Measurements from ENCODE around the gene GNPDA2.

GNPDA2 gene

DNA sequence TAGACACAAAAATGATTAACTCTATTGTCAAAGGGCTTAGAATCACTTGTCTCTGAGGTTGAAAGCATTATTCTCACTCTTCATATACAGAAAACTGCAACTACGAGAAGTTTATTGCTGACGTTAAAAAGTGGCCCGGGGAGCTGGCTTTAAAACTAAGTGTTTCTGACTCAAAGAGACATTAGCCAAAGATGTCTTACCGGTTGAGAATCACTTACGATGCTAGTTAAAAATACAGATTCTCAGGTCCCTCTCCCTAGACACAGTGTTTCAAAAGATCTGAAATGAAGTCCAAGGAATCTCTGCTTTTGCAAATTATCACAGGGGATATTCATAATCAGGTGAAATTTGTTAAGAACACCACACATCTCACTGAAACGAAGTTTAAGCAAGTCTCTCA is 1.2 kb downstream of the GNPDA2 start:
- DNase-seq (no peak), ATAC-seq (replicated peaks) (no peak)
- Mint-ChIP-seq H3K9me3 (no peaks in the 10 kb centered on the region), H3K27ac (peak overlapping the region; percentile 98), H3K36me3 (peaks cover 9% of the 10 kb centered on the region in 2 donors), H3K4me1 (peaks cover 21 to 42% of the 10 kb centered on the region in 2 donors), H3K4me3 (peak overlapping the region; percentile 97 to 100), H3K27me3 (no peaks in the 10 kb centered on the region)

- ATAC-seq (replicated peaks) (no peak), DNase-seq (no peak)
- H3K36me3 Mint-ChIP-seq: peaks cover 9% of the 10 kb centered on the region in 2 donors
- H3K4me3 Mint-ChIP-seq: no peak overlapping the region
- H3K4me1 Mint-ChIP-seq: peaks cover 20 to 44% of the 10 kb centered on the region in 2 donors
- H3K9me3 Mint-ChIP-seq: no peaks in the 10 kb centered on the region
- H3K27ac Mint-ChIP-seq: no peak overlapping the region
- H3K27me3 Mint-ChIP-seq: no peaks in the 10 kb centered on the region
Observed at GRCh38 chr4:44722001-44722400, 4.4 kb downstream of the GNPDA2 start.

DNA sequence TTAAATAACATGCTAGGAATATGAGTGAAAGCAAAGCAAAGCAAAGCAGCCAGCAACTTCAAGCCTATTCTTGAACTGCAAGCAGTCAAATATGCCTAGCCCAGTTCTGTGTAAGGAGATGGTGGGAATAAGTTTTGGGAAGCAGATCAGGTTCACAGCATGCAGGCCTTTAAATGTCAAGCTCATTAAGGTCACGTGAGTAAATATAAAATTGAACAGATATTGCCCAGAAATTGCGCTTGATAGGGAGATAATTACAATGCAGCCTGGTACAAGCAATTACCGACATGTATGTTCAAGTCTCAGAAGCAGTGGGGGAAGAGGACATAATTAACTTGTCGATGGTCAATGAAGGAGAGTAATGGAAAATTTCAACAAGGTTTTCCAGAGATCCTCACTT is 6.0 kb downstream of the GNPDA2 start:
- Mint-ChIP-seq H3K4me3 (no peak overlapping the region), H3K4me1 (peaks cover 12 to 34% of the 10 kb centered on the region in 2 donors), H3K36me3 (peaks cover 7 to 9% of the 10 kb centered on the region in 2 donors), H3K27ac (no peak overlapping the region), H3K9me3 (no peaks in the 10 kb centered on the region), H3K27me3 (no peaks in the 10 kb centered on the region)
- DNase-seq (no peak), ATAC-seq (replicated peaks) (no peak)

DNA sequence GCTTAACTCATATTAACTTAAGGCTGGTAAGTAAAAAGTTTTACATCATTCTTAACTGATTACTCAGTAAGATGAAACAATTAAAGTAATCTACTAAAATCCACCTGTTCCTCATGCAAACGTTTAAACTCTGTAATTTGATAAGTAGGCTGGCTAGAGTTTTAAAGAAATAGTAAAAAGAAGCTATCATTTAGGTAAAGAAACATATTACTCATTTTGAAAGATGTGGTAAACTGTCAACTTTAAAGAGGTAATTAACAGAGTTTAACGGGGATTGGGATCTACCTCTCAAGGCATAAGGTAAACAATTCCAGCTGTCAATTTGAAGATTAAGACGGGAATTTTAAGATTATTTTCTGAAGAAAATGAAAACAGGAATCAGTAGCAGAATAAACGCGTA is 9.8 kb downstream of the GNPDA2 start:
- Mint-ChIP-seq H3K36me3 (peaks cover 12 to 16% of the 10 kb centered on the region in 2 donors), H3K4me3 (no peak overlapping the region), H3K4me1 (peaks cover 4 to 14% of the 10 kb centered on the region in 2 donors)

GRCh38 chr4:44713125-44713524 is 13.2 kb downstream of the GNPDA2 start:
- no peaks in the 10 kb centered on the region for H3K4me1 Mint-ChIP-seq
- no peak for ATAC-seq (replicated peaks)

More for the DNA sequence above, 9.8 kb downstream of the GNPDA2 start:
- Mint-ChIP-seq H3K27ac (no peak overlapping the region), H3K27me3 (no peaks in the 10 kb centered on the region), H3K9me3 (no peaks in the 10 kb centered on the region)
- ATAC-seq (replicated peaks) (no peak), DNase-seq (no peak)

DNA sequence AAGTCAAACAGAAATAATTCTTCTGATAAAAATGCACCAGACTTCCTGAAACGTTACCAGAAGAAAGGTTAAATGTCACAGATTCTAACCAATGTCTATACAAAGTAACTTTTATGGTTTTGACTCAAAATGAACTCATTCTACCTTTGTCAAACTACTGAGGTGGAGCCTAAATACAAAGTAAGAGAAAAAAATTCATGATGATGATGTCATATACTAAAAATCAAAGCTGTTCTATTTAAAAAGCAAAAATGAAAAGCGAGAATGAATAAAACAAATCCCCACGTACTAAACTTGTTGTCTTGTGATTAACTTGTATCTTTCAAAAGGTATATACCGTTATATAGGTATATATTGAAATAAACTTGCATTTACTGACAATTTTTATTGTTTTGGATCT is 21.7 kb downstream of the GNPDA2 start:
- Mint-ChIP-seq H3K27ac (no peak overlapping the region), H3K9me3 (no peaks in the 10 kb centered on the region), H3K4me3 (no peak overlapping the region), H3K4me1 (peaks cover 0 to 4% of the 10 kb centered on the region in 2 donors), H3K36me3 (peaks cover 15 to 20% of the 10 kb centered on the region in 2 donors), H3K27me3 (no peaks in the 10 kb centered on the region)
- no peak for ATAC-seq (replicated peaks)
- DNase-seq: no peak

More at GRCh38 chr4:44713125-44713524, 13.2 kb downstream of the GNPDA2 start:
- Mint-ChIP-seq H3K27me3 (no peaks in the 10 kb centered on the region), H3K9me3 (no peaks in the 10 kb centered on the region), H3K4me3 (no peak overlapping the region), H3K36me3 (peaks cover 5 to 12% of the 10 kb centered on the region in 2 donors), H3K27ac (no peak overlapping the region)
- DNase-seq: no peak

DNA sequence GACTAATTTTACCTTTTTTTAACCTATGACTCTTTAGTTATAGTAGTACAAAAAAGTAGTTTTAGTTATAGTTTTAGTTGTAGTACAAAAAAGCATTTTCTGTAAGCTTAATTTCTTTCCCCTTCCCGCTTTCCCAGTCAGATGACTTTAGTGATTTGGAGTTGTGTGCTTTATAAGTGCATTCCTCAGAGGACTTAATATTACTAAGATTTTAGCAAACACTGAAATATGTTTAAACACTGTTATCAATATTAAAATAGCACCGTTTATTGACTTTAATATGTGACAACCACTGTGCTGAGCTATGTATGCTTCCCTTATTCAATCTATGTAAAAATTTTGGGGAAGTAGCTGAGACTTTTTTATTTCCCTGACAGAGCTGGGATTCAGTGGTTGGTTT is 25.3 kb downstream of the GNPDA2 start:
- Mint-ChIP-seq H3K27ac (no peak overlapping the region), H3K4me3 (no peak overlapping the region), H3K36me3 (peaks cover 24 to 32% of the 10 kb centered on the region in 2 donors), H3K4me1 (peaks cover 0 to 4% of the 10 kb centered on the region in 2 donors), H3K9me3 (no peaks in the 10 kb centered on the region), H3K27me3 (no peaks in the 10 kb centered on the region)
- ATAC-seq (replicated peaks) (no peak), DNase-seq (no peak)

- peak overlapping the region; percentile 38 for H3K27ac Mint-ChIP-seq
- DNase-seq (no peak), ATAC-seq (replicated peaks) (no peak)
- peaks cover 0 to 4% of the 10 kb centered on the region in 2 donors for H3K4me1 Mint-ChIP-seq
- H3K9me3 Mint-ChIP-seq: no peaks in the 10 kb centered on the region
- H3K27me3 Mint-ChIP-seq: no peaks in the 10 kb centered on the region
- H3K36me3 Mint-ChIP-seq: peaks cover 24 to 32% of the 10 kb centered on the region in 2 donors
- no peak overlapping the region for H3K4me3 Mint-ChIP-seq
Observed at GRCh38 chr4:44700427-44700826, 25.9 kb downstream of the GNPDA2 start.

GRCh38 chr4:44684648-44685047 is 41.7 kb downstream of the GNPDA2 start:
- no peaks in the 10 kb centered on the region for H3K27me3 Mint-ChIP-seq
- H3K36me3 Mint-ChIP-seq: peaks cover 16 to 30% of the 10 kb centered on the region in 2 donors
- DNase-seq: no peak
- ATAC-seq (replicated peaks): no peak
- H3K4me1 Mint-ChIP-seq: peaks cover 6 to 12% of the 10 kb centered on the region in 2 donors
- no peak overlapping the region for H3K4me3 Mint-ChIP-seq
- no peak overlapping the region for H3K27ac Mint-ChIP-seq
- H3K9me3 Mint-ChIP-seq: no peaks in the 10 kb centered on the region

GRCh38 chr4:44679060-44679459 is 47.3 kb downstream of the GNPDA2 start:
- peak overlapping the region; percentile 99 for H3K27ac Mint-ChIP-seq
- H3K9me3 Mint-ChIP-seq: no peaks in the 10 kb centered on the region
- peaks cover 0 to 2% of the 10 kb centered on the region in 2 donors for H3K27me3 Mint-ChIP-seq
- peak overlapping the region; percentile 85 to 91 for H3K4me3 Mint-ChIP-seq
- ATAC-seq (replicated peaks) (peak; percentile 15 to 20), DNase-seq (no peak)
- peaks cover 7 to 24% of the 10 kb centered on the region in 2 donors for H3K4me1 Mint-ChIP-seq
- peaks cover 2 to 6% of the 10 kb centered on the region in 2 donors for H3K36me3 Mint-ChIP-seq

GRCh38 chr4:44678094-44679041 is 48.0 kb downstream of the GNPDA2 start, which contains the start of gene GUF1:
Gene GUF1 (plus strand): TSS chr4:44678420. CDS start chr4:44678623, 203 bp downstream.
- Mint-ChIP-seq H3K36me3 (peaks cover 0 to 4% of the 10 kb centered on the region in 2 donors), H3K4me1 (peaks cover 7 to 24% of the 10 kb centered on the region in 2 donors), H3K27ac (peak within 1 kb of the TSS; percentile 99), H3K4me3 (peak within 1 kb of the TSS; percentile 85 to 91), H3K27me3 (peaks cover 0 to 4% of the 10 kb centered on the region in 2 donors), H3K9me3 (no peaks in the 10 kb centered on the region)
- ATAC-seq (replicated peaks) (peak; percentile 94 to 96), DNase-seq (peak; percentile 89)

DNA sequence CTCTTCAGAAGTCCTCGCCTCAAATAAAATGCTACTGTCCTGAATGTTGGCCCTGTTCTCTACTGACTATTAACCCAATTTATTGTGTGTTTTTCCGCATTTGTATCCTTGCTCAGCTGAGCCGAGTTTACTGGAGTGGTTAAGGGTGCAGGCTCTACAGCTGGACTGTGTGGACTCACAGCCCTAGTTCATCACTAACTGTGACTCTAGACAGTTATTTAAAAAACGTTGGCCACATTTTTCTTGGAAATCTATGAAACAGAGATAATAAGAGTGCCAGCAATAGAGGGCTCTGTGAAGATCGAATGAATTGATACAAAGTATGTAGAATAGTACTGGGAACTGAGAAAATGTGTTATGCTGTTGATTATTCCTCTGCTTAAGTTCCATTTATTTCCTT is 51.0 kb downstream of the GNPDA2 start:
- Mint-ChIP-seq H3K4me3 (no peak overlapping the region), H3K27ac (no peak overlapping the region)
- DNase-seq: no peak

GRCh38 chr4:44674471-44674870 is 51.9 kb downstream of the GNPDA2 start:
- Mint-ChIP-seq H3K27ac (no peak overlapping the region), H3K9me3 (no peaks in the 10 kb centered on the region), H3K4me3 (no peak overlapping the region), H3K36me3 (no peaks in the 10 kb centered on the region), H3K27me3 (peaks cover 14 to 24% of the 10 kb centered on the region in 2 donors), H3K4me1 (peaks cover 5 to 12% of the 10 kb centered on the region in 2 donors)
- ATAC-seq (replicated peaks) (no peak), DNase-seq (no peak)

More for the DNA sequence above, 51.0 kb downstream of the GNPDA2 start:
- no peak for ATAC-seq (replicated peaks)
- Mint-ChIP-seq H3K27me3 (peaks cover 9 to 19% of the 10 kb centered on the region in 2 donors), H3K9me3 (no peaks in the 10 kb centered on the region), H3K4me1 (peaks cover 5 to 12% of the 10 kb centered on the region in 2 donors), H3K36me3 (no peaks in the 10 kb centered on the region)

DNA sequence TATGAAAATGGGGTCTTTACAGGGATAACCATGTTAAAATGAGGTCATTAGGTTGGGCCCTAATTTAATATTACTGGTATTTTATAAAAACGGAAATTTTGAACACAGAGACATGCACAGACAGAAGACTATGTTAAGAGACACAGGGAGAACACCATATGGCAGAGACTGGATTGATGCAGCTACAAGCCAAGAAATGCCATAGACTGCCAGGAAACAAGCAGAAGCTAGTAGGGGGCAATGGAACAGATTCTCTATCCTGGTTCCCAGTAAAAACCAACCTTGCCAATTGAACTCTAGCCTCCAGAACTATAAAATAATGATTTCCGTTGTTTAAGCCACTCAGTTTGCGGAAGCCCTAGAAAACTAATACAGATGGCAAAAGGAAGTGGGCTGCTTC is 54.7 kb downstream of the GNPDA2 start:
- no peaks in the 10 kb centered on the region for H3K36me3 Mint-ChIP-seq

More for the DNA sequence above, 54.7 kb downstream of the GNPDA2 start:
- DNase-seq (no peak), ATAC-seq (replicated peaks) (no peak)
- no peaks in the 10 kb centered on the region for H3K9me3 Mint-ChIP-seq
- H3K27ac Mint-ChIP-seq: no peak overlapping the region
- H3K4me3 Mint-ChIP-seq: no peak overlapping the region
- H3K4me1 Mint-ChIP-seq: no peaks in the 10 kb centered on the region
- peaks cover 23 to 40% of the 10 kb centered on the region in 2 donors for H3K27me3 Mint-ChIP-seq

Measured in stimulated activated naive B cell treated with anti-CD40 and anti-IgM and Interleukin-4, amounts not matched to agents 10 μg/mL and 1 μg/mL and 100 μg/mL, for 72 hours (primary cell).